GM23338 (cell line): Measurements from ENCODE around the gene UNC93B1. TPM values are rescaled to one million over a fixed set of nuclear protein-coding genes. Genes with fewer than 3 reads are reported as not detected.

Experiments
- ATAC-seq: fragments of 200-7000 bp; cut with Tn5 transposase; 3 replicates; pipeline ENCODE4 v1.9.1; 2020
- DNase-seq: peaks from one replicate; pipeline ENCODE4 v3.0.0-alpha.2; 2015; ENCODE audit warnings: low spot score
- H2AFZ ChIP-seq: fragments of 200-600 bp; sonication (generic); 2 replicates; pipeline ENCODE4 v1.8.0; 2016; ENCODE audit warnings: antibody characterized with exemption, mild to moderate bottlenecking, moderate library complexity
- H3F3A ChIP-seq: fragments of 200-600 bp; sonication (generic); replicated peaks from 2 replicates; pipeline ENCODE4 v1.8.0; 2017; ENCODE audit warnings: antibody characterized with exemption, mixed run types, low read depth
- H3K27ac ChIP-seq: fragments of 200-600 bp; sonication (generic); 2 replicates; pipeline ENCODE4 v1.6.1; 2016; ENCODE audit warnings: low read depth
- H3K27me3 ChIP-seq: fragments of 200-600 bp; sonication (generic); 2 replicates; pipeline ENCODE4 v1.8.0; 2016; ENCODE audit warnings: mild to moderate bottlenecking, mixed run types, moderate library complexity; ENCODE audit not compliant: insufficient read depth
- H3K36me3 ChIP-seq: fragments of 200-600 bp; sonication (generic); 2 replicates; pipeline ENCODE4 v1.8.0; 2016; ENCODE audit warnings: mild to moderate bottlenecking; ENCODE audit not compliant: insufficient read depth
- H3K4me1 ChIP-seq: fragments of 200-600 bp; sonication (generic); 2 replicates; pipeline ENCODE4 v1.8.0; 2016; ENCODE audit warnings: mild to moderate bottlenecking, moderate library complexity; ENCODE audit not compliant: insufficient read depth
- H3K4me2 ChIP-seq: fragments of 200-600 bp; sonication (generic); 2 replicates; pipeline ENCODE4 v1.7.1; 2017; ENCODE audit warnings: mixed run types
- H3K4me3 ChIP-seq: fragments of 200-600 bp; sonication (generic); 2 replicates; pipeline ENCODE4 v1.6.1; 2016; ENCODE audit warnings: mixed run types
- H3K79me2 ChIP-seq: fragments of 200-600 bp; sonication (generic); replicated peaks from 2 replicates; pipeline ENCODE4 v1.8.0; 2017; ENCODE audit warnings: mild to moderate bottlenecking; ENCODE audit not compliant: insufficient read depth
- H3K9me2 ChIP-seq: fragments of 200-600 bp; sonication (generic); 2 replicates; pipeline ENCODE4 v1.8.0; 2017; ENCODE audit not compliant: insufficient read depth
- H4K20me1 ChIP-seq: fragments of 200-600 bp; sonication (generic); replicated peaks from 2 replicates; pipeline ENCODE4 v1.8.0; 2017; ENCODE audit warnings: mild to moderate bottlenecking; ENCODE audit not compliant: insufficient read depth
- H3K27ac Mint-ChIP-seq: 2 replicates; pipeline ENCODE4 v1.8.0; 2020; ENCODE audit warnings: inconsistent platforms, mild to moderate bottlenecking, moderate library complexity, mixed read lengths
- H3K27me3 Mint-ChIP-seq: 3 replicates; pipeline ENCODE4 v1.8.0; 2022; ENCODE audit warnings: low read depth, mild to moderate bottlenecking, moderate library complexity, mixed read lengths, inconsistent platforms; ENCODE audit not compliant: insufficient read depth, poor library complexity
- H3K36me3 Mint-ChIP-seq: 3 replicates; pipeline ENCODE4 v1.8.0; 2021; ENCODE audit warnings: low read depth, mild to moderate bottlenecking, inconsistent platforms, moderate library complexity, mixed read lengths
- H3K4me1 Mint-ChIP-seq: 3 replicates; pipeline ENCODE4 v1.8.0; 2020; ENCODE audit warnings: mild to moderate bottlenecking, inconsistent platforms, mixed read lengths
- H3K4me3 Mint-ChIP-seq: 3 replicates; pipeline ENCODE4 v1.8.0; 2021; ENCODE audit warnings: moderate library complexity, mild to moderate bottlenecking, inconsistent platforms, mixed read lengths
- H3K9me3 Mint-ChIP-seq: 3 replicates; pipeline ENCODE4 v1.8.0; 2020; ENCODE audit warnings: moderate library complexity, mild to moderate bottlenecking, inconsistent platforms, mixed read lengths
- CREB1 ChIP-seq: fragments of 250-450 bp; sonication (Bioruptor Pico); IDR thresholded peaks from 2 replicates; pipeline ENCODE4 v1.5.0; 2020; ENCODE audit warnings: low read depth, mild to moderate bottlenecking, moderate library complexity
- CTCF ChIP-seq, 2 experiments: fragments of 200-600 bp in 1 of 2; sonication (generic) in 1 of 2; conservative IDR thresholded peaks; 2 replicates each; pipeline versions ENCODE4 v1.5.1 to v1.6.1; 2016 to 2017; ENCODE audit warnings: antibody characterized with exemption in 2 of 2, low read depth in 2 of 2, mild to moderate bottlenecking in 2 of 2, moderate library complexity in 1 of 2
- ETS1 ChIP-seq: IDR thresholded peaks from 2 replicates; pipeline ENCODE4 v1.6.1; 2016; ENCODE audit warnings: antibody characterized with exemption
- EZH2 ChIP-seq: fragments of 200-600 bp; sonication (generic); IDR thresholded peaks from one replicate; pipeline ENCODE4 v1.8.0; 2017; ENCODE audit warnings: antibody characterized with exemption, mild to moderate bottlenecking, low read depth; ENCODE audit not compliant: unreplicated experiment
- EZH2phosphoT487 ChIP-seq: fragments of 200-600 bp; sonication (generic); IDR thresholded peaks from one replicate; pipeline ENCODE4 v1.8.1; 2018; ENCODE audit warnings: antibody characterized with exemption; ENCODE audit not compliant: unreplicated experiment
- JUNB ChIP-seq: IDR thresholded peaks from one replicate; pipeline ENCODE4 v1.6.1; 2016; ENCODE audit warnings: antibody characterized with exemption; ENCODE audit not compliant: unreplicated experiment
- NANOG ChIP-seq: IDR thresholded peaks from 2 replicates; pipeline ENCODE4 v1.6.1; 2016; ENCODE audit warnings: antibody characterized with exemption, borderline replicate concordance
- POLR2AphosphoS5 ChIP-seq: IDR thresholded peaks from 2 replicates; pipeline ENCODE4 v1.6.1; 2016; ENCODE audit warnings: antibody characterized with exemption, low read depth
- REST ChIP-seq: IDR thresholded peaks from one replicate; pipeline ENCODE4 v1.6.1; 2018; ENCODE audit warnings: antibody characterized with exemption; ENCODE audit not compliant: unreplicated experiment
- STAT1 ChIP-seq: IDR thresholded peaks from one replicate; pipeline ENCODE4 v1.6.1; 2016; ENCODE audit warnings: antibody characterized with exemption; ENCODE audit not compliant: unreplicated experiment
- ZNF114 ChIP-seq: fragments of 250-450 bp; sonication (Bioruptor Pico); IDR thresholded peaks from 2 replicates; pipeline ENCODE4 v1.5.0; 2020; ENCODE audit warnings: mild to moderate bottlenecking, moderate library complexity
- ZNF331 ChIP-seq: fragments of 250-450 bp; sonication (Bioruptor Pico); IDR thresholded peaks from 2 replicates; pipeline ENCODE4 v1.5.0; 2020; ENCODE audit warnings: low read depth, mild to moderate bottlenecking, moderate library complexity
- ZNF462 ChIP-seq: fragments of 250-450 bp; sonication (Bioruptor Pico); IDR thresholded peaks from 2 replicates; pipeline ENCODE4 v1.5.0; 2020; ENCODE audit warnings: mild to moderate bottlenecking, moderate library complexity
- polyA plus RNA-seq: library from polyadenylated mRNA; unstranded; fragments of >200 nt; fragmentation: Nextera tagmentation; extraction: Ambion mirVana; gene quantifications from 2 replicates; pipeline ENCODE4 v1.2.1, GENCODE V29; 2016
- total RNA-seq: library from RNA; depleted of rRNA; stranded (reverse); fragments of >200 nt; shearing (Covaris generic); gene quantifications from 2 replicates; pipeline ENCODE4 v1.2.3, GENCODE V29; 2014

Gene UNC93B1
- total and polyA plus RNA-seq, 2 experiments from 2014 or later: 16.2 to 34.4 TPM

GRCh38 chr11:68044898-68045351 is 41.0 kb upstream of the UNC93B1 start:
- H3K36me3 Mint-ChIP-seq: no peaks in the 10 kb centered on the region
- TF ChIP-seq EZH2phosphoT487 (no peak), ZNF462 (CRISPR knock-in tag) (no peak), JUNB (no peak), ZNF114 (CRISPR knock-in tag) (no peak), NANOG (no peak), CREB1 (CRISPR knock-in tag) (no peak), ETS1 (no peak), ZNF331 (CRISPR knock-in tag) (no peak), REST (no peak), POLR2AphosphoS5 (no peak), CTCF (conservative IDR thresholded peaks at IDR 0.05; ENCODE audit: low read depth in 2 of 2) (no peak), EZH2 (no peak), STAT1 (no peak)

More at GRCh38 chr11:68044898-68045351, 41.0 kb upstream of the UNC93B1 start:
- Histone ChIP-seq H3K9me2 (no peaks in the 10 kb centered on the region), H3F3A (0 out of 2 replicates have a peak, but pooled peaks cover 3% of the 10 kb centered on the region), H3K4me3 (no peak overlapping the region), H3K4me2 (no peak overlapping the region), H3K79me2 (no peaks in the 10 kb centered on the region), H4K20me1 (no peaks in the 10 kb centered on the region), H3K36me3 (no peaks in the 10 kb centered on the region), H3K27me3 (no peaks in the 10 kb centered on the region), H2AFZ (no peak overlapping the region), H3K27ac (no peak overlapping the region), H3K4me1 (peaks cover 8% of the 10 kb centered on the region)
- Mint-ChIP-seq H3K27me3 (peaks cover 7% of the 10 kb centered on the region), H3K27ac (no peak overlapping the region), H3K4me1 (peaks cover 4% of the 10 kb centered on the region), H3K4me3 (no peak overlapping the region), H3K9me3 (no peaks in the 10 kb centered on the region)
- DNase-seq (no peak), ATAC-seq (no peak)
